Heart left ventricle (tissue), 13 donors: ENCODE data around the gene DLG1.

Experiments used
- CTCF ChIP-seq, 12 donors: fragments of 200-600 bp; sonication (generic) in 4 of 12; IDR thresholded peaks; one replicate each; pipeline versions ENCODE4 v1.5.0 to v1.8.0; 2018 to 2022; ENCODE audit warnings: antibody characterized with exemption in 12 of 12, mild to moderate bottlenecking in 5 of 12
- POLR2A ChIP-seq, 2 donors: fragments of 450-650 bp; IDR thresholded peaks; one replicate each; pipeline ENCODE4 v1.6.1; 2017; ENCODE audit warnings: antibody characterized with exemption in 2 of 2, mild to moderate bottlenecking in 2 of 2, moderate library complexity in 2 of 2
- donor health status: ischemic (EF 13 %, LVEDD 7.1; RV severe dilation, severe dysfunction).
- donor health status: DM: no; HTN: yes; CAD: no.
- donor health status: DM: no; HTN: no; CAD: no.
- donor health status: ischemic (EF 25% LVEDD 6.9; RV normal size, moderate dysfunction).
- donor health status: ischemic (EF 25% LVEDD 5.7; RV mildly dilated, moderate dysfunction).
- donor health status: ischemic (EF 35%, LVEDD 5.7; RV mildly dilated, moderate dysfunction).
- donor health status: nonischemic (EF 11% LVEDD 7.7; RV severe dilation, severe dysfunction).
- donor health status: DM: yes; HTN: yes; CAD: no.
- donor health status: PGD.
- donor health status: ischemic (EF 29% LVEDD 5.4; RV normal size, mild dysfunction).
- donor health status: nonischemic (EF 23%, LVEDD 6.1; RV moderate dilation, normal function).

DNA sequence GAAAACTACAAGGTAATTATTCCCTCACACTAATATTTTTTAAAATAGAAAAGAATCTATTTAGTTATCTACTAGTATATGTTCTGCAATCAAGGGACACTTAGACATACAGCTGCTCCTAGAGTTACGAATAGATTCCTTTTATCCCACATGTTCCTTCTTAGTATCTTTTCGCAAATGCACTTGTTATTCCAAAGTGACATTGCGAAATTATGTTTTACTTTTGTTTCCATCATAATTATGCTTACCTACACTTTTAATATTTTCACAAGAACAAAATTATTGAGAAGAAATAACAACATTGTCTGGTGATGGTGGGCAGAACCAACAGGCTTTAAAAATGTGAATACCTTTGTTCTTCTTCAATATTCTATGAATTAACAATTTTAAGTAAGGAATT lies 161.7 kb downstream of the DLG1 start:
- TF ChIP-seq CTCF (IDR thresholded peaks at IDR 0.05) (no peak), POLR2A (IDR thresholded peaks at IDR 0.05) (no peak)
